AG10803 (cell line): ENCODE results near the gene SGCD.
A peak's percentile ranks its signal among the peaks of the same experiment; 100 is the strongest.

Experiments
- DNase-seq: peaks from one replicate; pipeline ENCODE4 v3.0.0; 2010; ENCODE audit warnings: low read depth
- H3K4me3 ChIP-seq: 2 replicates; pipeline ENCODE4 v1.5.1; 2011; ENCODE audit warnings: mild to moderate bottlenecking, low read length, control low read depth
- CTCF ChIP-seq: conservative IDR thresholded peaks from 2 replicates; pipeline ENCODE4 v1.5.1; 2011; ENCODE audit warnings: mild to moderate bottlenecking, low read length, control low read depth, inconsistent platforms

SGCD gene

GRCh38 chr5:156388233-156388632, 61.3 kb downstream of the SGCD start:
- no peak for TF ChIP-seq CTCF

GRCh38 chr5:156391139-156391538, 64.2 kb downstream of the SGCD start:
- TF ChIP-seq CTCF, result no peak
- DNase-seq, result peak; percentile 20
- H3K4me3 ChIP-seq, result no peak overlapping the region

More at GRCh38 chr5:156388233-156388632, 61.3 kb downstream of the SGCD start:
- DNase-seq, result no peak
- no peak overlapping the region for H3K4me3 ChIP-seq

- DNase-seq, result peak; percentile 38
- no peak overlapping the region for H3K4me3 ChIP-seq
- no peak for TF ChIP-seq CTCF
Observed at GRCh38 chr5:156393980-156394379, 67.0 kb downstream of the SGCD start.

- no peak for DNase-seq
- TF ChIP-seq CTCF, result no peak
- H3K4me3 ChIP-seq, result no peak overlapping the region
Observed at GRCh38 chr5:156394642-156395305, 67.8 kb downstream of the SGCD start.

- no peak for DNase-seq
- no peak overlapping the region for H3K4me3 ChIP-seq
- TF ChIP-seq CTCF, result no peak
Observed at GRCh38 chr5:156395306-156395675, 68.3 kb downstream of the SGCD start.

- peak; percentile 72 for DNase-seq
- no peak for TF ChIP-seq CTCF
- H3K4me3 ChIP-seq, result no peak overlapping the region
Observed at GRCh38 chr5:156396063-156396829, 69.3 kb downstream of the SGCD start.

- no peak for TF ChIP-seq CTCF
- H3K4me3 ChIP-seq, result no peak overlapping the region
Observed at GRCh38 chr5:156396830-156397081, 69.8 kb downstream of the SGCD start.

More at GRCh38 chr5:156396830-156397081, 69.8 kb downstream of the SGCD start:
- DNase-seq, result no peak
